Ovary (tissue), 3 donors: ENCODE data around the gene UCN3.

ENCODE experiments used
- POLR2A ChIP-seq: fragments of 450-650 bp; IDR thresholded peaks from one replicate; pipeline ENCODE4 v1.6.1; 2017; ENCODE audit warnings: antibody characterized with exemption, mild to moderate bottlenecking, moderate library complexity
- TF ChIP-seq, protein P1 (sequence below), 3 donors: fragments of 450-650 bp in 2 of 3; fragments of 200-600 bp in 1 of 3; IDR thresholded peaks; one replicate each; pipeline versions ENCODE4 v1.5.1 to v1.8.0; 2016 to 2022; ENCODE audit warnings: antibody characterized with exemption in 3 of 3, mild to moderate bottlenecking in 1 of 3
- donor health status: DM: no; HTN: no; CAD: no.

DNA sequence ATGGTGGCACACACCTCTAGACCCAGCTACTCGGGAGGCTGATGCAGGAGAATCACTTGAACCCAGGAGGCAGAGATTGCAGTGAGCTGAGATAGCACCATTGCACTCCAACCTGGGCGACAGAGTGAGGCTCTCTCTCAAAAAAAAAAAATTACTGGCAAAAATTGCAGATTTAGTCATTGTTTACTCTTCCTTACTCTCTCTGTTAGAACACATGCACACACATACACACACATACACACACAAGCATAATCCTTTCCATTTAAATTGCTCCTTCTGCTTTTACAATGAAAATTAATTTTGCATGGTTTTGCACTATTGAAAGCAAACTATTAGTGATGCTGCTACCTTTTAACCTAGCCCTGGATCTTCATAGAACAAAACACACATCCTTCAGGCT lies 15.4 kb upstream of the UCN3 start:
- TF ChIP-seq, protein P1, sequence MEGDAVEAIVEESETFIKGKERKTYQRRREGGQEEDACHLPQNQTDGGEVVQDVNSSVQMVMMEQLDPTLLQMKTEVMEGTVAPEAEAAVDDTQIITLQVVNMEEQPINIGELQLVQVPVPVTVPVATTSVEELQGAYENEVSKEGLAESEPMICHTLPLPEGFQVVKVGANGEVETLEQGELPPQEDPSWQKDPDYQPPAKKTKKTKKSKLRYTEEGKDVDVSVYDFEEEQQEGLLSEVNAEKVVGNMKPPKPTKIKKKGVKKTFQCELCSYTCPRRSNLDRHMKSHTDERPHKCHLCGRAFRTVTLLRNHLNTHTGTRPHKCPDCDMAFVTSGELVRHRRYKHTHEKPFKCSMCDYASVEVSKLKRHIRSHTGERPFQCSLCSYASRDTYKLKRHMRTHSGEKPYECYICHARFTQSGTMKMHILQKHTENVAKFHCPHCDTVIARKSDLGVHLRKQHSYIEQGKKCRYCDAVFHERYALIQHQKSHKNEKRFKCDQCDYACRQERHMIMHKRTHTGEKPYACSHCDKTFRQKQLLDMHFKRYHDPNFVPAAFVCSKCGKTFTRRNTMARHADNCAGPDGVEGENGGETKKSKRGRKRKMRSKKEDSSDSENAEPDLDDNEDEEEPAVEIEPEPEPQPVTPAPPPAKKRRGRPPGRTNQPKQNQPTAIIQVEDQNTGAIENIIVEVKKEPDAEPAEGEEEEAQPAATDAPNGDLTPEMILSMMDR (IDR thresholded peaks at IDR 0.05) = no peak
- TF ChIP-seq POLR2A = no peak
